ENCODE measurements around the gene IFT122. TPM values are rescaled to one million over a fixed set of nuclear protein-coding genes. Genes with fewer than 3 reads are reported as not detected.

The IFT122 gene
- total and polyA plus RNA-seq, 2 experiments from 2014 or later = 10.2 to 38.8 TPM

DNA sequence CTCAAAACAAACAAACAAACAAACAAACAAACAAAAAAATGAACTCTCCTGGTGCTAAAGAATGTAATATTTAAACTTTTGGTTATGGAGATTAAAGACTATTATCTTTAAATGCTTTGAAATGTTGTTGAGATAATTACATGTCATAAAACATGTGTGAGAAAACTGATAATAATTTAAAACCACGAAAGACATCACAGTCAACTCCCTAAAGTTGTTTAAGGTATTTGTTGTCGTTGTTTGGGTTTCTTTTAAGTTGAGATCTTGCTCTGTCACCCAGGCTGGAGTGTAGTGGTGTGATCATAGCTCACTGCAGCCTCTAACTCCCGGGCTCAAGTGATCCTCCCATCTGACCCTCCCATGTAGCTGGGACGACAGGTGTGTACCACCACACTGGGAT lies 23.6 kb upstream of the IFT122 start:
- Mint-ChIP-seq H3K4me3 (no peak overlapping the region), H3K36me3 (ENCODE audit: low read depth) (no peaks in the 10 kb centered on the region), H3K4me1 (peaks cover 13% of the 10 kb centered on the region), H3K9me3 (no peaks in the 10 kb centered on the region; the same call in 2 of the 3 replicates), H3K27me3 (ENCODE audit: insufficient read depth, low read depth, poor library complexity) (peaks cover 10% of the 10 kb centered on the region), H3K27ac (no peak overlapping the region)
- H3K4me1 ChIP-seq (ENCODE audit: insufficient read depth) = no peaks in the 10 kb centered on the region; the same call in 1 of the 2 replicates
- TF ChIP-seq EZH2 (IDR thresholded peaks at IDR 0.05; ENCODE audit: low read depth, unreplicated experiment) (no peak), POLR2AphosphoS5 (IDR thresholded peaks at IDR 0.05; ENCODE audit: low read depth) (no peak), NANOG (IDR thresholded peaks at IDR 0.05; ENCODE audit: borderline replicate concordance) (no peak), ZNF114 (CRISPR knock-in tag; IDR thresholded peaks at IDR 0.05) (no peak), JUNB (IDR thresholded peaks at IDR 0.05; ENCODE audit: unreplicated experiment) (no peak), EZH2phosphoT487 (IDR thresholded peaks at IDR 0.05; ENCODE audit: unreplicated experiment) (no peak), REST (IDR thresholded peaks at IDR 0.05; ENCODE audit: unreplicated experiment) (no peak), STAT1 (IDR thresholded peaks at IDR 0.05; ENCODE audit: unreplicated experiment) (no peak), CREB1 (CRISPR knock-in tag; IDR thresholded peaks at IDR 0.05; ENCODE audit: low read depth) (no peak), ZNF462 (CRISPR knock-in tag; IDR thresholded peaks at IDR 0.05) (no peak), ZNF331 (CRISPR knock-in tag; IDR thresholded peaks at IDR 0.05; ENCODE audit: low read depth) (no peak)
- TF ChIP-seq, protein P1, sequence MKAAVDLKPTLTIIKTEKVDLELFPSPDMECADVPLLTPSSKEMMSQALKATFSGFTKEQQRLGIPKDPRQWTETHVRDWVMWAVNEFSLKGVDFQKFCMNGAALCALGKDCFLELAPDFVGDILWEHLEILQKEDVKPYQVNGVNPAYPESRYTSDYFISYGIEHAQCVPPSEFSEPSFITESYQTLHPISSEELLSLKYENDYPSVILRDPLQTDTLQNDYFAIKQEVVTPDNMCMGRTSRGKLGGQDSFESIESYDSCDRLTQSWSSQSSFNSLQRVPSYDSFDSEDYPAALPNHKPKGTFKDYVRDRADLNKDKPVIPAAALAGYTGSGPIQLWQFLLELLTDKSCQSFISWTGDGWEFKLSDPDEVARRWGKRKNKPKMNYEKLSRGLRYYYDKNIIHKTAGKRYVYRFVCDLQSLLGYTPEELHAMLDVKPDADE (IDR thresholded peaks at IDR 0.05) = no peak
- TF ChIP-seq, protein P2, sequence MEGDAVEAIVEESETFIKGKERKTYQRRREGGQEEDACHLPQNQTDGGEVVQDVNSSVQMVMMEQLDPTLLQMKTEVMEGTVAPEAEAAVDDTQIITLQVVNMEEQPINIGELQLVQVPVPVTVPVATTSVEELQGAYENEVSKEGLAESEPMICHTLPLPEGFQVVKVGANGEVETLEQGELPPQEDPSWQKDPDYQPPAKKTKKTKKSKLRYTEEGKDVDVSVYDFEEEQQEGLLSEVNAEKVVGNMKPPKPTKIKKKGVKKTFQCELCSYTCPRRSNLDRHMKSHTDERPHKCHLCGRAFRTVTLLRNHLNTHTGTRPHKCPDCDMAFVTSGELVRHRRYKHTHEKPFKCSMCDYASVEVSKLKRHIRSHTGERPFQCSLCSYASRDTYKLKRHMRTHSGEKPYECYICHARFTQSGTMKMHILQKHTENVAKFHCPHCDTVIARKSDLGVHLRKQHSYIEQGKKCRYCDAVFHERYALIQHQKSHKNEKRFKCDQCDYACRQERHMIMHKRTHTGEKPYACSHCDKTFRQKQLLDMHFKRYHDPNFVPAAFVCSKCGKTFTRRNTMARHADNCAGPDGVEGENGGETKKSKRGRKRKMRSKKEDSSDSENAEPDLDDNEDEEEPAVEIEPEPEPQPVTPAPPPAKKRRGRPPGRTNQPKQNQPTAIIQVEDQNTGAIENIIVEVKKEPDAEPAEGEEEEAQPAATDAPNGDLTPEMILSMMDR (conservative IDR thresholded peaks at IDR 0.05; ENCODE audit: low read depth in 2 of 2) = no peak
- no peaks in the 10 kb centered on the region for H3K27me3 ChIP-seq (ENCODE audit: insufficient read depth)
- no peak overlapping the region for H3K4me2 ChIP-seq
- no peaks in the 10 kb centered on the region for H3K9me2 ChIP-seq (ENCODE audit: insufficient read depth)
- H4K20me1 ChIP-seq (replicated peaks; ENCODE audit: insufficient read depth) = no peaks in the 10 kb centered on the region
- H2AFZ ChIP-seq = no peak overlapping the region
- H3K27ac ChIP-seq (ENCODE audit: low read depth) = no peak overlapping the region
- H3K36me3 ChIP-seq (ENCODE audit: insufficient read depth) = no peaks in the 10 kb centered on the region
- ATAC-seq (no peak), DNase-seq (ENCODE audit: low spot score) (no peak)
- H3F3A ChIP-seq (replicated peaks; ENCODE audit: low read depth) = no peaks in the 10 kb centered on the region
- H3K4me3 ChIP-seq = no peak overlapping the region
- no peaks in the 10 kb centered on the region for H3K79me2 ChIP-seq (replicated peaks; ENCODE audit: insufficient read depth)
